ENCODE measurements around the gene EEF1AKMT2. TPM values are rescaled to one million over a fixed set of nuclear protein-coding genes. Genes with fewer than 3 reads are reported as not detected.

The EEF1AKMT2 gene
- total RNA-seq, 2 donors from 2014 or later = 22.2 to 25.9 TPM

DNA sequence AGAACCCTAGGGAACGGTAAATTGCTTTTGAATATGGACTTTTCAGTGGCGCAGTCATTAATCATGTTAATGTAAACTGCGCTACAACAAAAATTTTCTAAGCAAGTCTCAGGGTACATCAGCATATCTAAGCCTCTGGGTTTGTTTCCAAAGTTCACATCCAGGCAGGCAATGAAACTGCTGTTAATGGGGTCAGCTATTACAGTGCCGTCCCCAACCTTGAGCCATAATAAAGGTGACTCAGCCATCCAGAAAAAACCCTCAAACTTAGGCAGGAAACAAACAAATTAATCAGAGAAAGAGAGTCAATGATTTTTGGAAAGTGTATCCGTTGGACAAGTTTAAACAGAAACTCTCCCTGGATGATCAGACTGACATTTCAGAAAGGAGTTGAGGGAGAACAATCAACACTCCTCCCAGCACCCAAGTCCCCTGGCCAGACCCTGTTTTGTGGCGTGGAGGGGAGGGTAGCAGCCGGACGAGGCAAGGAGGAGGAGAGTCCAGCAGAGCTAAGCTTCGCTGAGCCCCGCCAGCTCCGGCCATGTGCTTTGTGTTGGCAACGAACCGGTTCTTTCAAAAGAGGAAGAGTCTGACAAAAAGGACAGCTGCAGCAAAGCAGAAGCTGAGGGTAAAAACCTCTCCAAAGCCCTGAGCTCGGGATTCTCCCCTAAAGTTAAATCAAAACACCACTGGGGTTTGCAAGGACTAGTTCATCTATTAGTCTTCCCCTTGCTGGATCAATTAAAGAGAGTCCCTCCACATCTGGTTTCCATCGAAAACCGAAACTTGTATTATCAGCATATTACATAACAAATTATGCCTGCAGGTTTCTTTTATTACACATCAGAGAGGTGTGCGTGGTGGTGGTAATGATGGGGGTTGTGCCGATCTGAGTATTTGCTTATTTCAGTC lies 51.1 kb downstream of the EEF1AKMT2 start:
- H3K27me3 Mint-ChIP-seq (ENCODE audit: insufficient read depth) = no peaks in the 10 kb centered on the region
- Histone ChIP-seq H3K4me3 (ENCODE audit: low read length) (no peak overlapping the region), H3K36me3 (ENCODE audit: control insufficient read depth, insufficient read depth, low read length) (no peaks in the 10 kb centered on the region), H3K4me1 (ENCODE audit: control insufficient read depth, insufficient read depth, low read length) (peaks cover 26% of the 10 kb centered on the region), H3K27me3 (ENCODE audit: control insufficient read depth, insufficient read depth, low read length, poor library complexity, severe bottlenecking) (no peaks in the 10 kb centered on the region), H3K9ac (ENCODE audit: extremely low read depth, low read length, poor library complexity, severe bottlenecking) (no peak overlapping the region), H3K9me3 (ENCODE audit: control insufficient read depth, low read length) (no peaks in the 10 kb centered on the region), H3K27ac (ENCODE audit: low read depth, low read length) (no peak overlapping the region)
- H3K36me3 Mint-ChIP-seq (ENCODE audit: low read depth) = no peaks in the 10 kb centered on the region
- 52 to 55% methylated on average over 11 to 16 of the region's 18 CpGs for WGBS, 2 experiments (ENCODE audit: insufficient coverage in 1 of 2, insufficient read length in 1 of 2)
- TF ChIP-seq, protein P1, sequence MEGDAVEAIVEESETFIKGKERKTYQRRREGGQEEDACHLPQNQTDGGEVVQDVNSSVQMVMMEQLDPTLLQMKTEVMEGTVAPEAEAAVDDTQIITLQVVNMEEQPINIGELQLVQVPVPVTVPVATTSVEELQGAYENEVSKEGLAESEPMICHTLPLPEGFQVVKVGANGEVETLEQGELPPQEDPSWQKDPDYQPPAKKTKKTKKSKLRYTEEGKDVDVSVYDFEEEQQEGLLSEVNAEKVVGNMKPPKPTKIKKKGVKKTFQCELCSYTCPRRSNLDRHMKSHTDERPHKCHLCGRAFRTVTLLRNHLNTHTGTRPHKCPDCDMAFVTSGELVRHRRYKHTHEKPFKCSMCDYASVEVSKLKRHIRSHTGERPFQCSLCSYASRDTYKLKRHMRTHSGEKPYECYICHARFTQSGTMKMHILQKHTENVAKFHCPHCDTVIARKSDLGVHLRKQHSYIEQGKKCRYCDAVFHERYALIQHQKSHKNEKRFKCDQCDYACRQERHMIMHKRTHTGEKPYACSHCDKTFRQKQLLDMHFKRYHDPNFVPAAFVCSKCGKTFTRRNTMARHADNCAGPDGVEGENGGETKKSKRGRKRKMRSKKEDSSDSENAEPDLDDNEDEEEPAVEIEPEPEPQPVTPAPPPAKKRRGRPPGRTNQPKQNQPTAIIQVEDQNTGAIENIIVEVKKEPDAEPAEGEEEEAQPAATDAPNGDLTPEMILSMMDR (conservative IDR thresholded peaks at IDR 0.05) = no peak
- peaks cover 63% of the 10 kb centered on the region for H3K4me1 Mint-ChIP-seq
- H3K4me3 Mint-ChIP-seq = peak overlapping the region; percentile 19
- H3K9me3 Mint-ChIP-seq = no peaks in the 10 kb centered on the region
- no peak overlapping the region for H3K27ac Mint-ChIP-seq
- DNase-seq = peak; percentile 69

DNA sequence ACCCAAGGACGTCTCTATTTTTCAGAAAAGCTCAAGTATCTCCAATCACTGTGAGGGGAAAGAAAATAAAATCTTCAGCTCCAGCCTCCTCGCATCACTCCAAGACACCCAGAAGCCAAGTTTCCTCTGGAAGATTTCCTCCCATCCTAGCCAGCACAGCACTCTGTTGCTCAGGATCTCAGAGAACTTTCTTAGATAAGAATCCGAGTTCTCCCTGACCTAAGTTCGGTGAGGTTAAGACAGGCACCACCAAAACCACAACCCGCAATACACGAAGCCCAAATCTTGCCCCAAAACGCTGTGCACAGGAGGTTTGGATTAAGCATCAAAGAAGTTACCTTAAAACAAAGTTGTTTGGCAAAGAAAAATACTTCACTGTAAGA lies 51.7 kb downstream of the EEF1AKMT2 start:
- Histone ChIP-seq H3K9me3 (ENCODE audit: control insufficient read depth, low read length) (no peaks in the 10 kb centered on the region), H3K36me3 (ENCODE audit: control insufficient read depth, insufficient read depth, low read length) (no peaks in the 10 kb centered on the region), H3K27ac (ENCODE audit: low read depth, low read length) (no peak overlapping the region), H3K4me1 (ENCODE audit: control insufficient read depth, insufficient read depth, low read length) (peaks cover 22% of the 10 kb centered on the region), H3K9ac (ENCODE audit: extremely low read depth, low read length, poor library complexity, severe bottlenecking) (peak overlapping the region; percentile 7), H3K27me3 (ENCODE audit: control insufficient read depth, insufficient read depth, low read length, poor library complexity, severe bottlenecking) (no peaks in the 10 kb centered on the region), H3K4me3 (ENCODE audit: low read length) (peak overlapping the region; percentile 40)
- Mint-ChIP-seq H3K4me1 (peaks cover 57% of the 10 kb centered on the region), H3K36me3 (ENCODE audit: low read depth) (no peaks in the 10 kb centered on the region), H3K27ac (no peak overlapping the region), H3K27me3 (ENCODE audit: insufficient read depth) (no peaks in the 10 kb centered on the region), H3K9me3 (no peaks in the 10 kb centered on the region), H3K4me3 (peak overlapping the region; percentile 19)
- WGBS, 2 experiments (ENCODE audit: insufficient coverage in 1 of 2, insufficient read length in 1 of 2) = 22 to 24% methylated on average over 4 to 7 of the region's 7 CpGs
- TF ChIP-seq, protein P1 (conservative IDR thresholded peaks at IDR 0.05) = no peak
- peak; percentile 47 for DNase-seq

DNA sequence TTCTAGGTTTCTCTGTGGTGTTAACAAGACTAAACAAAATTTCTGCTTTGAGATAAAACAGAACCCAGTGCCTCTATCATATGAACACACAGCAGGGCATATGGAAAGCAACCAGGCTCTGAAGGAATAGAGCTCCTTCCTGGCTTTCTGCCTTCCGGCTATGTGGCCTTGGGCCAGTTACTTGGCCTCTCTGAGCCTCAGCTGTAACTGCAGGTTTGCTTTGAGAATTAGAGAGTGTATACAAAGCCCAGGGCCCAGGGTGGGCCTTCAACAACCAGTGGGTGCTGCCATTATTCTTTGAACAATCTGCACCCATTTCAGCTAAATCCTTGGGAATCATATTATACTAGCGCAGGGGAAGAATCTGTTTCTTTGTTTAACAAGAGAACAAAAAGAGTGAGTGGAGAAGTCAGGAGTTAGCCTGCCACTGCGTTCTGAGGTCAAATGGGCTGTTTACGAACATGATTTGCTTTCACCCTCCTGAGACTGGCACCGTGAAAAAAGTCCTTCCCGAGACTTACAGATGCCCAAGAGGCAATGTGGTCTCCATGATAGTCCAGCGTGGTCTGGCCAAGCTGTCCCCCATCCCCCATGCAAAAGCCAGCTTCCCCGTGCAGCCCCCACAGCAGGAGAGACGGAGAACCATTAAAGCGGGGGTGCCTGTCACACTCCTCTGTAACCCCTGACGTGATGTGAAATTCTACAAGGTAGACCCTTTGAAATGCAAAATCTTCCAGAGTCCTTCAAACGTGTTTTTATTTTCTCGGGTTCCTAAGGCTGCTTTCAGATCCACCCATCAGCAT lies 52.4 kb downstream of the EEF1AKMT2 start:
- no peaks in the 10 kb centered on the region for H3K9me3 Mint-ChIP-seq
- Histone ChIP-seq H3K9ac (ENCODE audit: extremely low read depth, low read length, poor library complexity, severe bottlenecking) (peak overlapping the region; percentile 7), H3K36me3 (ENCODE audit: control insufficient read depth, insufficient read depth, low read length) (no peaks in the 10 kb centered on the region), H3K4me1 (ENCODE audit: control insufficient read depth, insufficient read depth, low read length) (peaks cover 22% of the 10 kb centered on the region), H3K27ac (ENCODE audit: low read depth, low read length) (no peak overlapping the region), H3K9me3 (ENCODE audit: control insufficient read depth, low read length) (no peaks in the 10 kb centered on the region), H3K27me3 (ENCODE audit: control insufficient read depth, insufficient read depth, low read length, poor library complexity, severe bottlenecking) (no peaks in the 10 kb centered on the region), H3K4me3 (ENCODE audit: low read length) (peak overlapping the region; percentile 40)
- H3K27me3 Mint-ChIP-seq (ENCODE audit: insufficient read depth) = no peaks in the 10 kb centered on the region
- DNase-seq = peak; percentile 66
- TF ChIP-seq, protein P1 (conservative IDR thresholded peaks at IDR 0.05) = no peak
- no peak overlapping the region for H3K27ac Mint-ChIP-seq
- 36 to 48% methylated on average over 9 to 13 of the region's 13 CpGs for WGBS, 2 experiments (ENCODE audit: insufficient coverage in 1 of 2, insufficient read length in 1 of 2)
- no peaks in the 10 kb centered on the region for H3K36me3 Mint-ChIP-seq (ENCODE audit: low read depth)
- peak overlapping the region; percentile 19 for H3K4me3 Mint-ChIP-seq
- peaks cover 58% of the 10 kb centered on the region for H3K4me1 Mint-ChIP-seq
